Measurements from ENCODE around the gene MLLT1.
A peak's percentile ranks its signal among the peaks of the same experiment; 100 is the strongest.

- TF ChIP-seq SIN3A (IDR thresholded peaks at IDR 0.05; ENCODE audit: borderline replicate concordance, insufficient read depth, low read depth, low read length) (0 out of 2 replicates have a peak, but pooled peaks have one; percentile 55), CTCF (IDR thresholded peaks at IDR 0.05) (no peak), POLR2AphosphoS5 (IDR thresholded peaks at IDR 0.05; ENCODE audit: low read depth, low read length) (peak; percentile 43; the same call in 1 of the 2 replicates), REST (IDR thresholded peaks at IDR 0.05; ENCODE audit: insufficient read depth in 1 of 2, low read depth in 2 of 2, low read length in 1 of 2) (no peak), TCF7L2 (IDR thresholded peaks at IDR 0.05; ENCODE audit: low read depth, low read length) (peak; percentile 96)
Measured at GRCh38 chr19:6199240-6199994, 80.4 kb downstream of the MLLT1 start.

Data from Panc1 (cell line).